ENCODE data around the gene PPIG. TPM values are rescaled to one million over a fixed set of nuclear protein-coding genes. Genes with fewer than 3 reads are reported as not detected.
"Not testable (repeated sequence)": the region's sequence is repeated elsewhere in the genome, so short reads cannot be mapped to it uniquely, and the experiment has no call there.

Gene PPIG
- total and polyA plus RNA-seq, 7 experiments from 2014 or later = 50.6 to 104 (median 73.7) TPM

DNA sequence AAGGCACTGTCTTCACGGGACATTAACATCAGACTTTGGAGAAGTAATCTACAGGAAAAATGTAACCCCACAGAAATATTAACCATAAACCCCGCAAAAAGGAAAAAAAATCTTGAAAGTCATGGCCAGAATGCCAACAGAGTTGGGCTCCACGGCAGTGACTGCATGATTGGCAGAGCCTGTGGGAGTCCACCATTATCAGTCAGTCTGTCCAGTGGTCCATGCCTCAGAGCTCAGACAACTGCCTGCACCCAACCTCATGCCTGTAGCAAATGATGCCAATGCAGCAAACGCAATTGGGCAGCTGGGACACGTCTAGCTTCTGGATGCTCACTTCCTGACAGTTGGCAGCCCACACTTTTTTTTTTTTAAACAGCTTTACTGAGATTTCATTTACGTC is 5.1 kb upstream of the PPIG start:
- Mint-ChIP-seq H3K4me3 (no peak overlapping the region), H3K4me1 (peaks cover 0 to 4% (median 3%) of the 10 kb centered on the region in 7 donors), H3K27ac (no peak overlapping the region), H3K36me3 (peaks cover 0 to 12% (median 2%) of the 10 kb centered on the region in 5 donors), H3K27me3 (peaks cover 0 to 7% (median 0%) of the 10 kb centered on the region in 5 donors), H3K9me3 (peaks cover 0 to 13% (median 3%) of the 10 kb centered on the region in 11 donors)
- Histone ChIP-seq H3K4me3 (ENCODE audit: low read length) (no peak overlapping the region), H3K36me3 (ENCODE audit: control insufficient read depth in 2 of 3, insufficient read depth in 3 of 3, low read length in 3 of 3) (no peaks in the 10 kb centered on the region), H3K9me3 (ENCODE audit: control insufficient read depth in 2 of 3, low read length in 3 of 3) (no peaks in the 10 kb centered on the region), H3K27ac (ENCODE audit: low read depth, low read length) (no peak overlapping the region), H3K4me1 (ENCODE audit: control insufficient read depth in 2 of 2, insufficient read depth in 2 of 2, low read length in 2 of 2) (no peaks in the 10 kb centered on the region), H3K27me3 (ENCODE audit: control insufficient read depth in 2 of 2, insufficient read depth in 2 of 2, low read length in 2 of 2) (no peaks in the 10 kb centered on the region)
- POLR2A ChIA-PET = no interaction called here
- intact Hi-C loops (cut with micrococcal nuclease) = no loop called here
- DNase-seq = no peak
- CTCF ChIA-PET = no interaction called here
- no peak for ATAC-seq

DNA sequence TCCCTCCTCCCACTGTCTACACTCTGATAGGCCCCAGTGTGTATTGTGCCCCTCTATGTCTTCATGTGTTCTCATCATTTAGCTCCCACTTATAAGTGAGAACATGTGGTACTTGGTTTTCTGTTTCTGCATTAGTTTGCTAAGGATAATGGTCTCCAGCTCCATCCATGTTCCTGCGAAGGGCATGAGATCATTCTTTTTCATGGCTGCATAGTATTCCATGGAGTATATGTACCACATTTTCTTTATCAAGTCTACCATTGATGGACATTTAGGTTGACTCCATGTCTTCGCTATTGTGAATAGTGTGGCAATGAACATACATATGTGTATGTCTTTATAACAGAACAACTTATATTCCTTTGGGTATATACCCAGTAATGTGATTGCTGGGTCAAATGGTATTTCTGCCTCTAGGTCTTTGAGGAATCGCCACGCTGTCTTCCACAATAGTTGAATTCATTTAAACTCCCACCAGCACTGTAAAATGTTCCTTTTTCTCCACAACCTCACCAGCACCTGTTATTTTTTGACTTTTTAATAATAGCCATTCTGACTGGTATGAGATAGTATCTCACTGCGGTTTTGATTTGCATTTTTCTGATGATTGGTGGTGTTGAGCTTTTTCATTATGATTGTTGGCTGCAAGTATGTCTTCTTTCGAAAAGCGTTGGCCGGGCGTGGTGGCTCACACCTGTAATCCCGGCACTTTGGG is 1.4 kb upstream of the PPIG start:
- H3K9me3 Mint-ChIP-seq = peaks cover 0 to 18% (median 4%) of the 10 kb centered on the region in 11 donors
- H3K27me3 ChIP-seq (ENCODE audit: control insufficient read depth in 2 of 2, insufficient read depth in 2 of 2, low read length in 2 of 2); H3K27ac ChIP-seq (ENCODE audit: low read depth, low read length); ATAC-seq; H3K9me3 ChIP-seq (ENCODE audit: control insufficient read depth in 2 of 3, low read length in 3 of 3); DNase-seq; H3K36me3 ChIP-seq (ENCODE audit: control insufficient read depth in 2 of 3, insufficient read depth in 3 of 3, low read length in 3 of 3); CTCF ChIA-PET; H3K27me3 Mint-ChIP-seq; H3K4me3 ChIP-seq (ENCODE audit: low read length): not testable (repeated sequence)
- POLR2A ChIA-PET = interaction anchor here (0.6 to 1.1 kb wide), 3 partner anchors 10 to 111 kb away, joined by 3 read pairs; partner anchors contain the start of genes CFAP210 and PHOSPHO2
- intact Hi-C loops (cut with micrococcal nuclease) = loop anchor here (5.0 kb wide), 2 partner anchors 690 to 1335 kb away; partner anchors contain the start of genes SPC25 (in 1 of the 2) and STK39 (in 1 of the 2)
- peak overlapping the region in 7 of 10 donors; percentile 9 to 90 (median 39) for H3K4me3 Mint-ChIP-seq
- H3K27ac Mint-ChIP-seq = peak overlapping the region in 6 of 9 donors; percentile 28 to 100 (median 79)
- H3K4me1 Mint-ChIP-seq = peaks cover 0 to 34% (median 31%) of the 10 kb centered on the region in 7 donors
- peaks cover 15 to 19% of the 10 kb centered on the region in 2 donors for H3K4me1 ChIP-seq (ENCODE audit: control insufficient read depth in 2 of 2, insufficient read depth in 2 of 2, low read length in 2 of 2)
- peaks cover 0 to 19% (median 4%) of the 10 kb centered on the region in 5 donors for H3K36me3 Mint-ChIP-seq

DNA sequence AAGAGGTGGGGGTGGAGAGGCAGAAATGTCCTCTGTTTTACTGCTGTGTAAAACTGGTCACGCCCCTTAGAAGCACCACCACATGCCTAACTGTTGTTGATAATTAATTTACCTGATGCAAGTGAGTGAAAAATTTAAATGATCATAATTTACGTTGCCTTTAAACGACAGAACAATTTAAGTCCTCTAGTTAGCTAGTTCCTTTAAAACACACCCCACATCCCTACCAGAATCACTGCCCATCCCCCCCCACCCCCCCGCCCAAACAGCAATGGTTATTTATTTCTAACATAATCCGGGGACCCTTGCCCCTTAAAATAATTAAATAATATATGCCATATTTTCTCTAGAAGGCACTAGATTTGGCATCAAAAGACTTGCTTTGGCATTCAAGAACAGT is 633 bp upstream of the PPIG start:
- ATAC-seq (no peak), DNase-seq (no peak)
- H3K4me3 Mint-ChIP-seq = peak overlapping the region in 8 of 10 donors; percentile 25 to 100 (median 82)
- ChIA-PET POLR2A (interaction anchor here (0.8 to 2.4 kb wide), 3 partner anchors 11 to 244 kb away, joined by 3 to 28 read pairs (median 9); partner anchors contain the start of genes CFAP210, FASTKD1, PHOSPHO2 and UBR3), CTCF (no interaction called here)
- peak overlapping the region; percentile 32 to 100 (median 100) for H3K27ac Mint-ChIP-seq
- no peak overlapping the region for H3K4me3 ChIP-seq (ENCODE audit: low read length)
- peaks cover 0 to 18% (median 4%) of the 10 kb centered on the region in 11 donors for H3K9me3 Mint-ChIP-seq
- H3K27me3 ChIP-seq (ENCODE audit: control insufficient read depth in 2 of 2, insufficient read depth in 2 of 2, low read length in 2 of 2) = no peaks in the 10 kb centered on the region
- H3K27ac ChIP-seq (ENCODE audit: low read depth, low read length) = peak overlapping the region; percentile 99
- intact Hi-C loops (cut with micrococcal nuclease) = loop anchor here (5.0 kb wide), 2 partner anchors 691 to 1336 kb away; partner anchors contain the start of genes SPC25 (in 1 of the 2) and STK39 (in 1 of the 2)
- peaks cover 0 to 21% (median 4%) of the 10 kb centered on the region in 5 donors for H3K36me3 Mint-ChIP-seq
- H3K4me1 Mint-ChIP-seq = peaks cover 5 to 39% (median 35%) of the 10 kb centered on the region in 7 donors
- H3K27me3 Mint-ChIP-seq = peaks cover 0 to 9% (median 0%) of the 10 kb centered on the region in 5 donors
- H3K36me3 ChIP-seq (ENCODE audit: control insufficient read depth in 2 of 3, insufficient read depth in 3 of 3, low read length in 3 of 3) = peaks cover 0 to 5% (median 0%) of the 10 kb centered on the region in 3 experiments
- H3K4me1 ChIP-seq (ENCODE audit: control insufficient read depth in 2 of 2, insufficient read depth in 2 of 2, low read length in 2 of 2) = peaks cover 15 to 24% of the 10 kb centered on the region in 2 donors
- no peaks in the 10 kb centered on the region for H3K9me3 ChIP-seq (ENCODE audit: control insufficient read depth in 2 of 3, low read length in 3 of 3)

DNA sequence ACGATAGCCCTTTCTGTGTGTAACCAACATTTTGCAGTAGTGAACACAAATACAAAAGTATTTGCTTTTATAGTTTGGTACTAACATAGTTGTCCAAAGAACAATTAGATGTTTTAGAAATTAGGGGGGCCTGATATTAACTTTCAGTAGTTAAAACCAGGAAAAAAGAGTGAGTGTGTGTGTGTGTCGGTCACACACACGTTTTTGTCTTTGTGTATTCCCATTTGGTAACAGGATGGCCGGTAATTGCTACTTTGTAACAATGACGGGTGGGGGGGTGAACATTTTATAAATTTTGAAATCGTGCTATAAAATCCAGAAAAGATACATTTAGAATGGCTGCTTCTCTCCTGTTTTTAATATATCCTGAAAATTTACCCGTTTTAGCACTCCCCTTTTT is 1.5 kb downstream of the PPIG start:
- Mint-ChIP-seq H3K4me1 (peaks cover 26 to 61% (median 55%) of the 10 kb centered on the region in 7 donors), H3K27ac (peak overlapping the region; percentile 97 to 100 (median 100)), H3K27me3 (peaks cover 0 to 2% (median 0%) of the 10 kb centered on the region in 5 donors), H3K4me3 (peak overlapping the region; percentile 90 to 100 (median 99)), H3K9me3 (peaks cover 0 to 18% (median 4%) of the 10 kb centered on the region in 11 donors), H3K36me3 (peaks cover 4 to 24% (median 8%) of the 10 kb centered on the region in 5 donors)
- peaks cover 0 to 5% (median 0%) of the 10 kb centered on the region in 3 experiments for H3K36me3 ChIP-seq (ENCODE audit: control insufficient read depth in 2 of 3, insufficient read depth in 3 of 3, low read length in 3 of 3)
- H3K9me3 ChIP-seq (ENCODE audit: control insufficient read depth in 2 of 3, low read length in 3 of 3) = no peaks in the 10 kb centered on the region
- intact Hi-C loops (cut with micrococcal nuclease) = loop anchor here in 1 of 2 donors (1.0 to 2.0 kb wide), 2 partner anchors 223 to 239 kb away; partner anchors contain the start of genes LRP2 and METTL5
- ATAC-seq (no peak), DNase-seq (no peak)
- H3K27me3 ChIP-seq (ENCODE audit: control insufficient read depth in 2 of 2, insufficient read depth in 2 of 2, low read length in 2 of 2) = no peaks in the 10 kb centered on the region
- H3K4me3 ChIP-seq (ENCODE audit: low read length) = peak overlapping the region; percentile 89
- H3K4me1 ChIP-seq (ENCODE audit: control insufficient read depth in 2 of 2, insufficient read depth in 2 of 2, low read length in 2 of 2) = peaks cover 19 to 33% of the 10 kb centered on the region in 2 donors
- CTCF ChIA-PET = no interaction called here
- POLR2A ChIA-PET = interaction anchor here (1.3 to 2.4 kb wide), 4 partner anchors 13 to 242 kb away, joined by 3 to 28 read pairs (median 6); partner anchors contain the start of genes FASTKD1 and UBR3
- peak overlapping the region; percentile 99 for H3K27ac ChIP-seq (ENCODE audit: low read depth, low read length)

DNA sequence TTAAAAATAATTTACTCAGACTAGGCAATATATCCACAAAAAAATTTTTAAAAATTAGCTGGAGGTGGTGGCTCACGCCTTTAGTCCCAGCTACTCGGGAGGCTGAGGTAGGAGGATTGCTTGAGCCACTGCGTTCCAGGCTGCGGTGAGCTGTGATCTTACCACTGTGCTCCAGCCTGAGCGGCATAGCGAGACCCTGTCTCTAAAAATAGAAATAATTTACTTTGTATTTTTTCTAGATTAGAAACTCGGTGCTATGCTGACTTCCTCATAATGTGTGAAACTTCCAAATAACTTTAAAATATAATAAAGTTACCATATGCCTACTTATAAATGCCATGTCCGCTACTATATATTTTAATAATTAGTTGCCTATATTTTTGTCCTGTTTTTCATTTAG is 6.7 kb downstream of the PPIG start:
- H3K36me3 Mint-ChIP-seq = peaks cover 0 to 13% (median 10%) of the 10 kb centered on the region in 5 donors
- no peak for DNase-seq
- peak overlapping the region in 1 of 9 donors; percentile 45 for H3K27ac Mint-ChIP-seq
- H3K9me3 Mint-ChIP-seq = peaks cover 0 to 1% (median 0%) of the 10 kb centered on the region in 11 donors
- H3K9me3 ChIP-seq (ENCODE audit: control insufficient read depth in 2 of 3, low read length in 3 of 3) = no peaks in the 10 kb centered on the region
- no peak overlapping the region for H3K27ac ChIP-seq (ENCODE audit: low read depth, low read length)
- peaks cover 14 to 27% of the 10 kb centered on the region in 2 donors for H3K4me1 ChIP-seq (ENCODE audit: control insufficient read depth in 2 of 2, insufficient read depth in 2 of 2, low read length in 2 of 2)
- intact Hi-C loops (cut with micrococcal nuclease) = loop anchor here in 1 of 2 donors (5.0 kb wide), 1 partner anchor 51 kb away; no protein-coding TSS in a partner anchor
- ATAC-seq = no peak
- peak overlapping the region in 2 of 10 donors; percentile 8 to 51 for H3K4me3 Mint-ChIP-seq
- ChIA-PET POLR2A (no interaction called here), CTCF (no interaction called here)
- no peak overlapping the region for H3K4me3 ChIP-seq (ENCODE audit: low read length)
- H3K36me3 ChIP-seq (ENCODE audit: control insufficient read depth in 2 of 3, insufficient read depth in 3 of 3, low read length in 3 of 3) = no peaks in the 10 kb centered on the region
- no peaks in the 10 kb centered on the region for H3K27me3 Mint-ChIP-seq
- peaks cover 23 to 82% (median 52%) of the 10 kb centered on the region in 7 donors for H3K4me1 Mint-ChIP-seq
- H3K27me3 ChIP-seq (ENCODE audit: control insufficient read depth in 2 of 2, insufficient read depth in 2 of 2, low read length in 2 of 2) = no peaks in the 10 kb centered on the region

DNA sequence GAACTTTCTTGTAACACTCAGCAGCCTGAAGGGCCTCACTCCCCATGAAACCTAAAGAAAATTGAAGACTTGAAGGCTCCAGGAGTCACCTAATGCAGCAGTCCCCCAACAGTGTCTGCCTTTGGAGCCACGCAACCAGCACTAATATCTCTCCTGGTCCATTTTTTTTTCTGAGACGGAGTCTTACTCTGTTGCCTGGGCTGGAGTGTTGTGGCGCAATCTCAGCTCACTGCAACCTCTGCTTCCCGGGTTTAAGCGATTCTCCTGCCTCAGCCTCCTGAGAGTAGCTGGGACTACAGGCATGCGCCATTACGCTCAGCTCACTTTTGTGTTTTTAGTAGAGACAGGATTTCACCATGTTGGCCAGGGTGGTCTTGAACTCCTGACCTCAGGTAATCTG is 12.4 kb downstream of the PPIG start:
- H3K9me3 ChIP-seq (ENCODE audit: control insufficient read depth in 2 of 3, low read length in 3 of 3); H3K27me3 Mint-ChIP-seq; DNase-seq; H3K4me3 ChIP-seq (ENCODE audit: low read length); H3K9me3 Mint-ChIP-seq; H3K27ac ChIP-seq (ENCODE audit: low read depth, low read length); intact Hi-C loops (cut with micrococcal nuclease); CTCF ChIA-PET; H3K36me3 ChIP-seq (ENCODE audit: control insufficient read depth in 2 of 3, insufficient read depth in 3 of 3, low read length in 3 of 3); H3K4me3 Mint-ChIP-seq; H3K27me3 ChIP-seq (ENCODE audit: control insufficient read depth in 2 of 2, insufficient read depth in 2 of 2, low read length in 2 of 2); ATAC-seq; POLR2A ChIA-PET; H3K4me1 ChIP-seq (ENCODE audit: control insufficient read depth in 2 of 2, insufficient read depth in 2 of 2, low read length in 2 of 2); H3K27ac Mint-ChIP-seq: not testable (repeated sequence)
- peaks cover 5 to 80% (median 51%) of the 10 kb centered on the region in 7 donors for H3K4me1 Mint-ChIP-seq
- peaks cover 0 to 11% (median 7%) of the 10 kb centered on the region in 5 donors for H3K36me3 Mint-ChIP-seq

Measured in naive thymus-derived CD4-positive, alpha-beta T cell (primary cell).